Vagina (tissue), 2 donors: ENCODE measurements around the gene RNF26. TPM values are rescaled to one million over a fixed set of nuclear protein-coding genes. Genes with fewer than 3 reads are reported as not detected.
A peak's percentile ranks its signal among the peaks of the same experiment; 100 is the strongest.

Experiments
- DNase-seq, 2 donors: peaks; one replicate each; pipeline ENCODE4 v3.0.0-alpha.2; 2017; ENCODE audit errors: extremely low spot score in 2 of 2
- H3K27ac ChIP-seq: fragments of 200-600 bp; sonication (generic); one replicate; pipeline ENCODE4 v1.5.1; 2019
- H3K27me3 ChIP-seq: fragments of 200-600 bp; sonication (generic); one replicate; pipeline ENCODE4 v1.5.1; 2019
- H3K36me3 ChIP-seq, 2 donors: fragments of 200-600 bp; sonication (generic); one replicate each; pipeline ENCODE4 v1.5.1; 2017 to 2019
- H3K4me1 ChIP-seq: fragments of 200-600 bp; sonication (generic); one replicate; pipeline ENCODE4 v1.5.1; 2019
- H3K4me3 ChIP-seq, 2 donors: fragments of 200-600 bp; sonication (generic); 1 replicate in 1 of 2; 2 replicates in 1 of 2; pipeline ENCODE4 v1.5.1; 2016 to 2019
- H3K9me3 ChIP-seq: fragments of 200-600 bp; sonication (generic); one replicate; pipeline ENCODE4 v1.5.1; 2019
- POLR2A ChIP-seq, 2 donors: fragments of 450-650 bp; IDR thresholded peaks; one replicate each; pipeline ENCODE4 v1.6.1; 2017; ENCODE audit warnings: antibody characterized with exemption in 2 of 2, mild to moderate bottlenecking in 2 of 2, moderate library complexity in 2 of 2
- POLR2AphosphoS5 ChIP-seq, 2 donors: sonication (generic); formaldehyde crosslinking; IDR thresholded peaks; one replicate each; pipeline ENCODE4 v1.9.0; 2017; ENCODE audit warnings: antibody characterized with exemption in 2 of 2, mild to moderate bottlenecking in 2 of 2, low read depth in 1 of 2; ENCODE audit not compliant: insufficient read depth in 1 of 2
- intact Hi-C: fragments of 100-400 bp; cut with DNase I; formaldehyde crosslinking; loops from one replicate; pipeline ENCODE4 v1.15.1; 2023
- total RNA-seq: library from RNA; depleted of rRNA; stranded (reverse); fragments of >200 nt; gene quantifications from one replicate; pipeline ENCODE4 v1.2.3, GENCODE V29; 2016
- TF ChIP-seq, protein P1 (sequence below), 3 experiments: fragments of 450-650 bp in 2 of 3; fragments of 200-600 bp in 1 of 3; sonication (generic) in 1 of 3; IDR thresholded peaks; one replicate each; pipeline ENCODE4 v1.5.1; 2017 to 2019; ENCODE audit warnings: antibody characterized with exemption in 3 of 3, mild to moderate bottlenecking in 2 of 3, moderate library complexity in 2 of 3

Gene RNF26
- total RNA-seq, 1 donor from 2014 or later = 19.6 TPM

DNA sequence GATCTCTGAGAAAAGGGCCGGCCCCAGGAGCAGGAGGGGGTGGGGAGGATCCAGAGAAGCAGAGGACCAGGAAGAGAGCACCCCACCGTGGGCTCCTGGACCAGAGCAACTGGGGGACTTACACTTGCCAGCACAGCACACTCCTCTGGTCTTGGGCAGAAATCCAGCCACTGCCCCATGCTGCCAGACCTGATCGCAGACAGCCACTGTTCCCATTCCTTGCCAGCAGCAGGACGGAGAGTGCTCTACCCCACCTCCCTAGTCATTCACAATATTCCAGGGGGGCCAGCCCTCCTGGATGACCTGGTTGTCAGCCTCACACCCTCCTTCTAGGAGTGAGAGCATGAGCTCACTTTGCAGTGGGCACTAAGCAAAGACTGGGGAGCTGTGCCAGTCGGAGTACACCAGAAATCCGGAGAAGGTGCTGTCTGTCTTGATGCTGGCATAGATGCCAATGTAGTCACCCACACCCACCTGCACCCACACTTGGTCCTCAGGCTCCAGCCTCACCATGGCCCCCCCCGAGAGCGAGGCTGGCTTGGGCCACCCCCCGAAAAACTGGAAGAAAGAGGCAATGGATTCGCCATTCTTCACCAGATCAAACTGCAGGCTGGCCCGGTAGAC lies 4.8 kb downstream of the RNF26 start:
- Histone ChIP-seq H3K36me3 (no peaks in the 10 kb centered on the region), H3K27ac (peak overlapping the region; percentile 96), H3K4me3 (peak overlapping the region; percentile 57 to 85), H3K27me3 (no peaks in the 10 kb centered on the region), H3K4me1 (peaks cover 58% of the 10 kb centered on the region), H3K9me3 (no peaks in the 10 kb centered on the region)
- intact Hi-C loops = loop anchor here (10.0 kb wide), 1 partner anchor 234 kb away; the partner anchor contains the start of genes C2CD2L and DPAGT1
- DNase-seq = no peak
- TF ChIP-seq POLR2A (IDR thresholded peaks at IDR 0.05) = no peak
- TF ChIP-seq, protein P1, sequence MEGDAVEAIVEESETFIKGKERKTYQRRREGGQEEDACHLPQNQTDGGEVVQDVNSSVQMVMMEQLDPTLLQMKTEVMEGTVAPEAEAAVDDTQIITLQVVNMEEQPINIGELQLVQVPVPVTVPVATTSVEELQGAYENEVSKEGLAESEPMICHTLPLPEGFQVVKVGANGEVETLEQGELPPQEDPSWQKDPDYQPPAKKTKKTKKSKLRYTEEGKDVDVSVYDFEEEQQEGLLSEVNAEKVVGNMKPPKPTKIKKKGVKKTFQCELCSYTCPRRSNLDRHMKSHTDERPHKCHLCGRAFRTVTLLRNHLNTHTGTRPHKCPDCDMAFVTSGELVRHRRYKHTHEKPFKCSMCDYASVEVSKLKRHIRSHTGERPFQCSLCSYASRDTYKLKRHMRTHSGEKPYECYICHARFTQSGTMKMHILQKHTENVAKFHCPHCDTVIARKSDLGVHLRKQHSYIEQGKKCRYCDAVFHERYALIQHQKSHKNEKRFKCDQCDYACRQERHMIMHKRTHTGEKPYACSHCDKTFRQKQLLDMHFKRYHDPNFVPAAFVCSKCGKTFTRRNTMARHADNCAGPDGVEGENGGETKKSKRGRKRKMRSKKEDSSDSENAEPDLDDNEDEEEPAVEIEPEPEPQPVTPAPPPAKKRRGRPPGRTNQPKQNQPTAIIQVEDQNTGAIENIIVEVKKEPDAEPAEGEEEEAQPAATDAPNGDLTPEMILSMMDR (IDR thresholded peaks at IDR 0.05) = no peak
- no peak for TF ChIP-seq POLR2AphosphoS5 (IDR thresholded peaks at IDR 0.05; ENCODE audit: insufficient read depth in 1 of 2, low read depth in 1 of 2)

DNA sequence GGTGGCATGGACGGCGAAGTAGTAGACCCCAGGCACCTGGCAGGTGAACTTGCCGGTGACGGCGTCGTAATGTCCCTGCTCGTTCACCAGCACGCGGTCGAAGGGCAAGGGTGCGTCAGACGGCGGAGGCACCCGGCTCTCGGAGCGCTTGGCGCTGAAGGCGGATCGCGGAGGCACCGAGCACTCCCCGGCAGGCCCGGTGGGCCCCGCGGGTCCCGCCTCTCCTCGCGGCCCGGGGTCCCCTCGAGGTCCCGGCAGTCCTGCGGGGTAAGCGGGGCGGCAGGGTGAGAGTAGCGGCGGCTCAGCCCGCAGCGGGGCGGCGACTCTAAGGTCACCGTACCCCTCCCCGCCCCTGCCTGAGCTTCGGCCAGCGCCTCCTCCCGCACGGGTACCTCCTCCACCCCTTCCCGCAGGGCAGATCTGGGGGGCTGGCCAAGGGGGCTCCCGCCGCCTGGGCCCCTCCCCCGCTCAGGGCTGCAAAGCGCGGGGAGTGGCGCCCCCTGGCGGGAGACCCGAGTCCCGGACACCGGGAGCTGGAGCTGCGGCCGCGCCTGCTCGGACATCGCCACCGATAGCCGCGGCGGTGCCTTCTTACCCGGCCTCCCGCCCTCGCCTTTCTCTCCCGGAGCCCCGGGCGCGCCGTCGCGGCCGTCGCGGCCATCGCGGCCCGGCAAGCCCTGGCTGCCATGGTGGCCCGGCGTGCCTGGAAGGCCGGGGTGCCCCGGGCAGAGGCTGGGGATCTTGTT lies 5.4 kb downstream of the RNF26 start:
- no peak for DNase-seq
- Histone ChIP-seq H3K4me1 (peaks cover 57% of the 10 kb centered on the region), H3K4me3 (peak overlapping the region; percentile 57 to 85), H3K36me3 (no peaks in the 10 kb centered on the region), H3K27me3 (no peaks in the 10 kb centered on the region), H3K9me3 (no peaks in the 10 kb centered on the region), H3K27ac (peak overlapping the region; percentile 96)
- TF ChIP-seq, protein P1 (IDR thresholded peaks at IDR 0.05) = peak; percentile 71 to 89 (median 75)
- TF ChIP-seq POLR2A (IDR thresholded peaks at IDR 0.05) = no peak
- TF ChIP-seq POLR2AphosphoS5 (IDR thresholded peaks at IDR 0.05; ENCODE audit: insufficient read depth in 1 of 2, low read depth in 1 of 2) = no peak
- intact Hi-C loops = loop anchor here (10.0 kb wide), 1 partner anchor 235 kb away; the partner anchor contains the start of genes C2CD2L and DPAGT1

DNA sequence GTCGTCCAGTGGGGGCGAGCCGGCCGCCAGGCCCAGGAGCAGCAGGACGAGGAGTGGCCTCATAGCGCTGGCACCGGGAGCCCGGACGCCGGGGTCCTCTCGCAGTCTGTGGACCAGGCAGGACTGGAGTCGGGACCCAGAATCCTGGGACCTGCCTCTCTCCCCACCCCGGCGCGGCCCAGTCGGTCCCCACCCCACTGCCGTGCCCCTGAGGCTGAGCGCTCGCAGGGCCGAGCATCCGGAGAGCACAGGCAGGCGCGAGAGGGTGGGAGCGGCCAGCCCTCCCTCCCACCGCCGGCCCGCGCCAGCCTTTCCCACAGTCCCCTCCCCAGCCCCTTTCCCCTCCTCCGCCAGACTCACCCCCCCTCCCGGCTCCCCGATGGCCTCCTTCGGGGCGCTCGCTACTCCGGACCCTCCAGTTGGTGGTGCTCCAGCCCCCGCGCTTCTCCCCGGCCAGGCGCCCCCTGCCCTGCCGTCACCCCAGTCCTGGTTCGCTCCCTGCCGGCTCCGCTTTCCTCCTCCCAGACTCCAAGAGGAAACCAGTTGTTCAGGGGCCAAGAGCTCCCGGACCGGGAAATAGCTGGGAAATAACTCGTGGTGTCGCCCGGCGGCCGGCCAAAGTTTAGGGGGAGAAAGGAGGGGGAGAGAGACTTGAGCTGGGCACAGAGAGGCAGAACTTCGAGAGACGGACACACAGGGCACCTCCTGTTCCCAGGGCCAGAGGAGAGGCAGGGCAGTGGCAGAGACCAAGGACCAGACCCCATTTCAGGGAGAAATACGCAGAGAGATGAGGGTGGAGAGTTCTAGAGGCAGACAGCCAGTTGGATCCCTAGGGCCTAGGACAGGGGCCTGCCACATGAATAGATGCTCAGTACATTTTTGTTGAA lies 6.3 kb downstream of the RNF26 start, which contains the start of gene C1QTNF5:
C1QTNF5 (minus strand) TSS at position 549 of the 887 bp plus-strand sequence; CDS start at position 63, 486 bp downstream.
- intact Hi-C loops = no loop called here
- peak within 1 kb of the TSS; percentile 57 to 85 for H3K4me3 ChIP-seq
- H3K36me3 ChIP-seq = no peaks in the 10 kb centered on the region
- TF ChIP-seq, protein P1 (IDR thresholded peaks at IDR 0.05) = no peak
- TF ChIP-seq POLR2A (IDR thresholded peaks at IDR 0.05) (peak in 1 of 2 donors; percentile 10), POLR2AphosphoS5 (IDR thresholded peaks at IDR 0.05; ENCODE audit: insufficient read depth in 1 of 2, low read depth in 1 of 2) (peak; percentile 57 to 65)
- H3K27me3 ChIP-seq = no peaks in the 10 kb centered on the region
- peak within 1 kb of the TSS; percentile 96 for H3K27ac ChIP-seq
- H3K9me3 ChIP-seq = no peaks in the 10 kb centered on the region
- DNase-seq = no peak
- peaks cover 49% of the 10 kb centered on the region for H3K4me1 ChIP-seq

DNA sequence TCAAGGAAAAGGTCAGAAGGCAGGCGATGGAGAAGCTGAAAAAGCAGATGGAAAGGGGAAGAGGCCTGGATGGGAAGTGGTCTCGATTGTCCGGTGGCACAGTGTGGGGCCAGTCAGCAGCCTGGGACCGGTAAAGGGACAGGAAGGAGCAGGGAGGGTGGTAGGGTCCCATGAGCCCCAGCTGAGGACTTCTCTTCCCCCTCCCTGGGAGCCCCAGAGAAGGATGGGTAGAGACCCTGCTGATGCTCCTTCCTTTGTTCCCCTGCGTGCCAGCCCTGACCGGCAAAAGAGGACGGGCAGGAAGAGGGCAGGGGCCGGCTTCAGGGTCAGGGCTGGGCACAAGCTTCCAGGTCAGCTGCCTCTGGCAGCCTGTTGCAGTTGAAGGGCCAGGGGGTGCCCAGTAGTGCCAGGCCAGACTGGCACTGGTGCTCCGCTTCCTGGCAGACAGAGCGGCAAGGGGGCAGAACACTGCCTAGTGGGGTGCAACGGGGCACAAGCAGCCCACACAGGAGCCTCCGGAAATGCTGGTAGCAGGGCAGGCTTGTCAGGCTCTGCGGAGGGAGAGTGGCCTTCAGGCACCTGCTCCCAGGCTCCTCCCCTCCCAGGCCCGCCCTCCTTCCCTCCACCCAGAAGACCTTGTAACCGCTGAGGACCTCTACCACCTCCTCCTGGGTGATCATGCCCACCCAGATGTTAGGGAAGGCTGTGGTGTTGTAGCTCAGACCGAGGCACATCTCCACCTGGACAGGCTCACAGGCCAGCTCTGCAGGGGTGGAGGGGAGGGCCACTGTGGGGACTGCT lies 7.1 kb downstream of the RNF26 start:
- intact Hi-C loops = no loop called here
- H3K27me3 ChIP-seq = no peaks in the 10 kb centered on the region
- TF ChIP-seq POLR2A (IDR thresholded peaks at IDR 0.05) = no peak
- TF ChIP-seq, protein P1 (IDR thresholded peaks at IDR 0.05) = no peak
- TF ChIP-seq POLR2AphosphoS5 (IDR thresholded peaks at IDR 0.05; ENCODE audit: insufficient read depth in 1 of 2, low read depth in 1 of 2) = no peak
- H3K27ac ChIP-seq = peak overlapping the region; percentile 96
- peaks cover 46% of the 10 kb centered on the region for H3K4me1 ChIP-seq
- H3K9me3 ChIP-seq = no peaks in the 10 kb centered on the region
- no peak for DNase-seq
- no peaks in the 10 kb centered on the region for H3K36me3 ChIP-seq
- peak overlapping the region; percentile 57 to 85 for H3K4me3 ChIP-seq
